WERI-Rb-1 (cell line): ENCODE results near the gene ABL2.

Experiments used
- DNase-seq: peaks from one replicate; pipeline ENCODE4 v3.0.0-alpha.2; 2020
- H3K27ac ChIP-seq: fragments of 250-450 bp; sonication (Bioruptor Pico); 2 replicates; pipeline ENCODE4 v1.5.1; 2020; ENCODE audit warnings: mild to moderate bottlenecking, moderate library complexity
- H3K27me3 ChIP-seq: fragments of 250-450 bp; sonication (Bioruptor Pico); 2 replicates; pipeline ENCODE4 v1.5.1; 2021; ENCODE audit warnings: mild to moderate bottlenecking, low read depth, moderate library complexity; ENCODE audit not compliant: insufficient read depth, severe bottlenecking
- H3K36me3 ChIP-seq: fragments of 250-450 bp; sonication (Bioruptor Pico); 2 replicates; pipeline ENCODE4 v1.5.1; 2020; ENCODE audit warnings: mild to moderate bottlenecking, moderate library complexity
- H3K4me3 ChIP-seq: 2 replicates; pipeline ENCODE4 v1.5.1; 2011; ENCODE audit warnings: low read depth, mild to moderate bottlenecking, control low read depth, low read length
- H3K9me3 ChIP-seq: fragments of 250-450 bp; sonication (Bioruptor Pico); 2 replicates; pipeline ENCODE4 v1.5.1; 2021; ENCODE audit warnings: mild to moderate bottlenecking, moderate library complexity; ENCODE audit not compliant: severe bottlenecking
- TF ChIP-seq, protein P1 (sequence below): IDR thresholded peaks from 2 replicates; pipeline ENCODE4 v1.5.1; 2011; ENCODE audit warnings: low read depth, mild to moderate bottlenecking, control low read depth, inconsistent platforms, low read length

ABL2 gene

GRCh38 chr1:179066471-179066870 is 163.0 kb downstream of the ABL2 start:
- TF ChIP-seq, protein P1, sequence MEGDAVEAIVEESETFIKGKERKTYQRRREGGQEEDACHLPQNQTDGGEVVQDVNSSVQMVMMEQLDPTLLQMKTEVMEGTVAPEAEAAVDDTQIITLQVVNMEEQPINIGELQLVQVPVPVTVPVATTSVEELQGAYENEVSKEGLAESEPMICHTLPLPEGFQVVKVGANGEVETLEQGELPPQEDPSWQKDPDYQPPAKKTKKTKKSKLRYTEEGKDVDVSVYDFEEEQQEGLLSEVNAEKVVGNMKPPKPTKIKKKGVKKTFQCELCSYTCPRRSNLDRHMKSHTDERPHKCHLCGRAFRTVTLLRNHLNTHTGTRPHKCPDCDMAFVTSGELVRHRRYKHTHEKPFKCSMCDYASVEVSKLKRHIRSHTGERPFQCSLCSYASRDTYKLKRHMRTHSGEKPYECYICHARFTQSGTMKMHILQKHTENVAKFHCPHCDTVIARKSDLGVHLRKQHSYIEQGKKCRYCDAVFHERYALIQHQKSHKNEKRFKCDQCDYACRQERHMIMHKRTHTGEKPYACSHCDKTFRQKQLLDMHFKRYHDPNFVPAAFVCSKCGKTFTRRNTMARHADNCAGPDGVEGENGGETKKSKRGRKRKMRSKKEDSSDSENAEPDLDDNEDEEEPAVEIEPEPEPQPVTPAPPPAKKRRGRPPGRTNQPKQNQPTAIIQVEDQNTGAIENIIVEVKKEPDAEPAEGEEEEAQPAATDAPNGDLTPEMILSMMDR, result no peak
- Histone ChIP-seq H3K27ac (no peak overlapping the region), H3K9me3 (no peaks in the 10 kb centered on the region), H3K27me3 (no peaks in the 10 kb centered on the region), H3K36me3 (peaks cover 80% of the 10 kb centered on the region), H3K4me3 (no peak overlapping the region)
- no peak for DNase-seq

DNA sequence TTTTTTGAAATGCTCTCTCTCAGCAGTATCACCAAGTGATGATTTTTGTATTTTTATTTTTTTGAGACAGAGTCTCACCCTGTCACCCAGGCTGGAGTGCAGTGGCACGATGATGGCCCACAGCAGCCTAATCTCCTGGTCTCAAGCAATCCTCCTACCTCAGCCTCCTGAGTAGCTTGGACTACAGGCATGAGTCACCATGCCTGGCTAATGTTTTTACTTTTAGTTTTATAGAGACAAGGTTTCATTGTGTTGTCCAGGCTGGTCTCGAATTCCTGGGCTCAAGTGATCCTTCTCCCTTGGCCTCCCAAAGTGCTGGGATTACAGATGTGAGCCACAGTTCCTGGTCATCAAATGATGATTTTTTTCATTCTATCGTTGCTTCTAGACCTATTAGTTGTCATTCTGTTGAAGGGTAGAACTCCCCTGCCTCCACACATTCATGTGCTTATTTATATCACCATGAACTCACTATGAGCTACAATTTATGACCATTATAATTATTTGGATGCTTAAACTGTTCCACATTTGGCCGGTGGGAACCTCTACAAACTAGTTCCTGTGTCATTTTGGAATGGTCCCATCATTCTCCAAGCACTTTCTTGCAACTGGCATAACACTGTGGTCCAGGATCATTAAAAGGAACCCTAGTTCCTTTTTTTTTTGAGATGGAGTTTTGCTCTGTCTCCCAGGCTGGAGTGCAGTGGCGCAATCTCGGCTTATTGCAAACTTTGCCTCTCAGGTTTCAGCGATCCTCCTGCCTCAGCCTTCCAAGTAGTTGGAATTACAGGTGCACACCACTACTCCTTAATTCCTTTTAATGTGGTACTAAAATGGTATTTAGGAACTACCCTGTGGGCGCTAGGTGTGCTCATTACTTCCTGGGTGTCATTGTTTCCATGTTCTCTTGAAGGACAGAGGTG is 167.9 kb downstream of the ABL2 start:
- TF ChIP-seq, protein P1, result no peak
- H3K27me3 ChIP-seq, result no peaks in the 10 kb centered on the region
- no peak overlapping the region for H3K4me3 ChIP-seq
- H3K36me3 ChIP-seq, result peaks cover 59% of the 10 kb centered on the region
- no peak overlapping the region for H3K27ac ChIP-seq
- no peak for DNase-seq
- H3K9me3 ChIP-seq, result peaks cover 2% of the 10 kb centered on the region

DNA sequence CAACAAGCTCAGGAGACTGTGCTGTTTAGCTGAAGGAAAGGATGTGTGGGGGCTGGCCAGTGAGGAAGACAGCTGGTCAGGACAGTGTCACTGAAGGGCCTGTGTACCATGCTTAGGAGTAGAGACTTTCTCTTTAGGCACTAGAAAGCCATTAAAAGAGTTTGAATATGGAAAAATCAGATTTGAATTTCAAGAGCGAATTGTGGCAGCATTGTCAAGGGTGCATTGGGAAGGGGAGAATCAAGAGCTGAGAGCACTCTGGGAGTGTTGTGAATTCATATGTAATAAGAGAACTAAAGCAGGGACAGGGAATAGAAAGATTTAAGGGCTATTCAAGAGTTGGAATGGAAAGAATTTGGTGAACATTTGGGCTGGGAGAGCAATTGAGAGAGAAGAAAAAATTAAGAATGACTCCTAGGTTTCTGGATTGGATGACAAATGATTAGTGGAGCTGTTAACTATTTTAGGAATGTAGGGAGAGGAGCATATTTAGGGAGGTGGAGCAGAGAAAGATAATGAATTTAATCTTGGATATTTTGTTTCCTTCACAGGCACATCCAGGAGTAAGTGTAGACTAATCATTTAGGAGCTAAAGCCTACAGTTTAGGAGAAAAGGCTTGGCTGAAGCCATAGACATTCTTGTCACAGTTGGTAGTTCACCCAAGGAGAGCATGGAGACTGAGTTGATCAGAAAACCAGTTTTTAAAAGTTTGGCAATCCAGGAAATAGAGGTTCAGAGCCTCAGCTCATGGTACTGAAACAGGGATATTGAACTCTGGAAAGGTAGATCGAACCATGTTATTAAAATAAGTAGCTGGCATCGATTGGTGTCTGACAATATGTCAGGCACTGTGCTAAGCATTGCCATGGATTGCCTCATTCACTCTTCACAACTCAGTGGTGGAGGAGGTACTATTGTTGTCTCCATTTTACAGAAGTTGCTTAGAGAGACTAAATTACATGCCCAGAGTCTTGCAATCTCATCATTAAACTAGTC is 170.7 kb downstream of the ABL2 start:
- Histone ChIP-seq H3K27ac (no peak overlapping the region), H3K9me3 (peaks cover 4% of the 10 kb centered on the region), H3K4me3 (no peak overlapping the region), H3K36me3 (peaks cover 51% of the 10 kb centered on the region), H3K27me3 (no peaks in the 10 kb centered on the region)
- TF ChIP-seq, protein P1, result no peak
- no peak for DNase-seq

DNA sequence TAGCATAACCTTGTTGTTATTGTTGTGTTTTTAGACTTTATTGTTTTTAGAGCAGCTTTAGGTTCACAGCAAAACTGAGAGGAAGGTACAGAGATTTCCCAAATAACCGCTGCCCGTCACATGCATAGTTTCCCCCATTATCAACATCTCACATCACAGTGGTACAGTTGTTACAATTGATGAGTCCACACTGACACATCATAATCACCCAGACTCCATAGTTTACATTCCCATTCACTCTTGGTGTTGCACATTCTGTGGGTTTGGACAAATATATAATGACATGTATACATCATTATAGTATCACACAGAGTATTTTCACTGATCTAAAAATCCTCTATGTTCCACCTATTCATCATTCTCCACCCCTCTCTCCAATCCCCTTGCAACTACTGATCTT is 173.5 kb downstream of the ABL2 start:
- DNase-seq, result no peak
- H3K27ac ChIP-seq, result no peak overlapping the region; the same call in 1 of the 2 replicates
- H3K36me3 ChIP-seq, result peaks cover 37% of the 10 kb centered on the region
- H3K9me3 ChIP-seq, result peaks cover 4% of the 10 kb centered on the region
- TF ChIP-seq, protein P1, result no peak
- no peak overlapping the region for H3K4me3 ChIP-seq
- H3K27me3 ChIP-seq, result no peaks in the 10 kb centered on the region

DNA sequence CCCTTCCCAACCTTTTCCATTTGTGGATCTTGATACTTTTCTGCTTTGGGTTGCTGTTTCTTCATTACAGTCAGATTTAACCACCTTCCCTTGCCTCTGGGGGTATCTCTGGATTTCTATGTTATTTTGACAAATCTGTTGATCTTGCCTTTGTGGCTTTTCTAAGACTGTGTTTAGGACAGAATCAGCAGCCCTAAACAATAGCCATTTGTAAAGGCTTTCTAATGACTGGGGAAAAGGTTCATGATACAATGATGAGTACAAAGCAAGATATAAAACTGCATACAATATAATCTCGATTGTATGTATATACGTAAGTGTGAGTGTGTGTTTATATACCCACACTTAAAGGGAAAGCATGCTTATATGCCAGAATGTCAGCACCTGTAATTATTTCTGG is 176.0 kb downstream of the ABL2 start:
- Histone ChIP-seq H3K4me3 (no peak overlapping the region), H3K27ac (no peak overlapping the region), H3K9me3 (peaks cover 4% of the 10 kb centered on the region), H3K36me3 (peaks cover 42% of the 10 kb centered on the region), H3K27me3 (no peaks in the 10 kb centered on the region)
- TF ChIP-seq, protein P1, result no peak
- DNase-seq, result no peak
